Nephron (organoid): ENCODE results near the gene DAG1.

Source experiments
- H3K27ac Mint-ChIP-seq, 3 experiments: 2 replicates each; pipeline ENCODE4 v1.8.0; 2020; ENCODE audit warnings: mixed read lengths in 3 of 3, mild to moderate bottlenecking in 2 of 3, moderate library complexity in 1 of 3
- H3K27me3 Mint-ChIP-seq: 2 replicates; pipeline ENCODE4 v1.8.0; 2021; ENCODE audit warnings: low read depth, mild to moderate bottlenecking, moderate library complexity, mixed read lengths
- H3K36me3 Mint-ChIP-seq: 2 replicates; pipeline ENCODE4 v1.8.0; 2020; ENCODE audit warnings: low read depth, mixed read lengths
- H3K4me1 Mint-ChIP-seq: 2 replicates; pipeline ENCODE4 v1.8.0; 2020; ENCODE audit warnings: mixed read lengths
- H3K4me3 Mint-ChIP-seq, 3 experiments: 2 replicates each; pipeline ENCODE4 v1.8.0; 2020; ENCODE audit warnings: mild to moderate bottlenecking in 3 of 3, mixed read lengths in 3 of 3, moderate library complexity in 2 of 3
- H3K9me3 Mint-ChIP-seq: 2 replicates; pipeline ENCODE4 v1.8.0; 2020; ENCODE audit warnings: mixed read lengths
- CTCF ChIP-seq, 3 experiments: fragments of 200-600 bp; sonication (generic); IDR thresholded peaks; one replicate each; pipeline ENCODE4 v1.5.0; 2021; ENCODE audit warnings: antibody characterized with exemption in 3 of 3; ENCODE audit not compliant: unreplicated experiment in 3 of 3

Gene DAG1

GRCh38 chr3:49428752-49429080 is 41.4 kb upstream of the DAG1 start:
- TF ChIP-seq CTCF (IDR thresholded peaks at IDR 0.05; ENCODE audit: unreplicated experiment in 3 of 3), result no peak
- H3K4me3 Mint-ChIP-seq, result peak overlapping the region; percentile 96 to 99 (median 99)
- peaks cover 11% of the 10 kb centered on the region for H3K36me3 Mint-ChIP-seq
- no peaks in the 10 kb centered on the region for H3K9me3 Mint-ChIP-seq
- peaks cover 4% of the 10 kb centered on the region for H3K4me1 Mint-ChIP-seq
- peak overlapping the region; percentile 99 to 100 (median 100) for H3K27ac Mint-ChIP-seq
- no peaks in the 10 kb centered on the region for H3K27me3 Mint-ChIP-seq

- Mint-ChIP-seq H3K27me3 (no peaks in the 10 kb centered on the region), H3K27ac (no peak overlapping the region), H3K9me3 (no peaks in the 10 kb centered on the region), H3K4me3 (no peak overlapping the region), H3K4me1 (peaks cover 1% of the 10 kb centered on the region), H3K36me3 (no peaks in the 10 kb centered on the region)
- TF ChIP-seq CTCF (IDR thresholded peaks at IDR 0.05; ENCODE audit: unreplicated experiment in 3 of 3), result no peak
Measured at GRCh38 chr3:49434731-49435130, 35.3 kb upstream of the DAG1 start.

- no peak for TF ChIP-seq CTCF (IDR thresholded peaks at IDR 0.05; ENCODE audit: unreplicated experiment in 3 of 3)
- no peaks in the 10 kb centered on the region for H3K9me3 Mint-ChIP-seq
Measured at GRCh38 chr3:49445391-49445790, 24.7 kb upstream of the DAG1 start.

GRCh38 chr3:49453621-49454020 is 16.4 kb upstream of the DAG1 start:
- Mint-ChIP-seq H3K27me3 (no peaks in the 10 kb centered on the region), H3K36me3 (no peaks in the 10 kb centered on the region), H3K9me3 (no peaks in the 10 kb centered on the region), H3K4me1 (peaks cover 35% of the 10 kb centered on the region), H3K27ac (peak overlapping the region; percentile 23 to 90 (median 60)), H3K4me3 (peak overlapping the region in 1 of 3 experiments; percentile 10)
- TF ChIP-seq CTCF (IDR thresholded peaks at IDR 0.05; ENCODE audit: unreplicated experiment in 3 of 3), result no peak

More at GRCh38 chr3:49445391-49445790, 24.7 kb upstream of the DAG1 start:
- no peaks in the 10 kb centered on the region for H3K36me3 Mint-ChIP-seq
- peaks cover 5% of the 10 kb centered on the region for H3K4me1 Mint-ChIP-seq
- no peak overlapping the region for H3K27ac Mint-ChIP-seq
- H3K27me3 Mint-ChIP-seq, result no peaks in the 10 kb centered on the region
- no peak overlapping the region for H3K4me3 Mint-ChIP-seq

DNA sequence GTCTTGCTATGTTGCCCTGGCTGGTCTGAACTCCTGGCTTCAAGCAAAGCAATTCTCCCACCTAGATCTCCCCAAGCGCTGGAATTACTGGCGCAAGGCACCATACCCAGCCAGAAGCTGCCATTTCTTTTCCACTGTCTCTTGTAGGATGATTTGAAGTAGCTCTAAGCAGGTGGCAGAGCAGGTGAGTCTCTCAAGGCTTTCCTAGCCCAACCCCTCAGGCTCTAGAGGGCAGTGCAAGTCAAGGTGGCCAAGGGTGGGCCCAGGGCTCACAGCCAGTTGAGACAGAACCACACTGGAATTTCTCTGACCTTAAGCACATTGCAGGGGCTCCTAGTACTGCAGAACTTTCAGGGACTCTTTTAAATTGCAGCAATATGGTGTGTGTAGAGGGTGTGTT is 15.6 kb upstream of the DAG1 start:
- H3K9me3 Mint-ChIP-seq, result no peaks in the 10 kb centered on the region
- peak overlapping the region; percentile 43 to 88 (median 76) for H3K27ac Mint-ChIP-seq
- peaks cover 4% of the 10 kb centered on the region for H3K27me3 Mint-ChIP-seq
- H3K4me3 Mint-ChIP-seq, result peak overlapping the region in 1 of 3 experiments; percentile 16
- H3K4me1 Mint-ChIP-seq, result peaks cover 39% of the 10 kb centered on the region
- no peaks in the 10 kb centered on the region for H3K36me3 Mint-ChIP-seq
- peak in 1 of 3 experiments; percentile 44 for TF ChIP-seq CTCF (IDR thresholded peaks at IDR 0.05; ENCODE audit: unreplicated experiment in 3 of 3)

DNA sequence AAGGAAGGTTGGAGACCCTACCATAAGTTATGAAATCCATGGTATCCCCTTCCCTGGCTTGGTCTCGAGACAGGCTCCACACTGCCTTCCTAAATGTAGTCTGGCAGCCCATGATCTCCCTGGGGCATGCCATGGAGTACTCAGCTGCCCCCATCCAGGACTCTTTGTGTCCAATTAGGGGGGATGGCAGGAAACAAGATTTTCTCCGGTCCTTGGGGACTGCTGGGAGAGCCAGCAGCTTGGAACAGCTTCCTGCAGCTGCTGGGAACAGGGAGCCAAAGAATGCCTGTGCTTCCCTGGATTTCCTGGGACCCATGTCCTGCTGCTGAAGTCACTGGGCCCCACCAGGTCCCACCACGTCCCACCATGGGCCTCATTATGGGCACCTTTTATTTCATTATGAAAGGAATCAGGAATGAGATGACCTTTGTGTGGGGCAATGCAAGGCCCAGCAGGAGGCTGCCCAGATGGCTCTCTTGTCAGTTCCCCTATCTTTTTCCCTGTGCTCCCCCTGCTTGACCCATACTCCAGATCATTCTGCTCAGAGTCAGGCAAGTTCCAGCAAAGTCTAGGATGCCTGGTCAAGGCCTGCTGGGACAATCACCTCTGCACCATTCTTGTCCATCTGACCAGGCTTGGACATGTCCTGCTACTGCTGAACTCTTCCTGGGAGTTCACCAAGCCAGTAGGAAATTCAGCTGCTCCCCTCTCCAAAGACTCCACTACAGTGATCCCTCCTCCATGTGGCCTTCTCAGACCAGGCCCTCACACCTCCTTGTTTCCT is 15.0 kb upstream of the DAG1 start:
- peaks cover 4% of the 10 kb centered on the region for H3K27me3 Mint-ChIP-seq
- TF ChIP-seq CTCF (IDR thresholded peaks at IDR 0.05; ENCODE audit: unreplicated experiment in 3 of 3), result no peak

More for the DNA sequence above, 15.0 kb upstream of the DAG1 start:
- Mint-ChIP-seq H3K27ac (peak overlapping the region; percentile 53 to 88 (median 76)), H3K36me3 (no peaks in the 10 kb centered on the region), H3K4me1 (peaks cover 43% of the 10 kb centered on the region), H3K4me3 (no peak overlapping the region), H3K9me3 (no peaks in the 10 kb centered on the region)
